Adrenal gland (tissue), 12 donors: ENCODE measurements around the gene SDK1. TPM values are rescaled to one million over a fixed set of nuclear protein-coding genes. Genes with fewer than 3 reads are reported as not detected.
A peak's percentile ranks its signal among the peaks of the same experiment; 100 is the strongest.

ENCODE experiments used
- DNase-seq, 7 donors: peaks; one replicate each; pipeline ENCODE4 v3.0.0-alpha.2; 2019 to 2020
- H3K27ac ChIP-seq, 5 donors: fragments of 200-600 bp; sonication (generic) in 4 of 5; 1 replicate in 3 of 5; 2 replicates in 2 of 5; pipeline versions ENCODE4 v1.5.1 to v1.8.0; 2016 to 2020; ENCODE audit warnings: mild to moderate bottlenecking in 1 of 5
- H3K27me3 ChIP-seq: fragments of 200-600 bp; 2 replicates; pipeline ENCODE4 v1.8.0; 2021
- H3K36me3 ChIP-seq, 2 donors: fragments of 200-600 bp; replicated peaks in 1 of 2; 1 replicate in 1 of 2; 2 replicates in 1 of 2; pipeline versions ENCODE4 v1.5.1 to v1.8.0; 2018 to 2022
- H3K4me1 ChIP-seq, 2 donors: fragments of 200-600 bp; replicated peaks in 1 of 2; 1 replicate in 1 of 2; 2 replicates in 1 of 2; pipeline versions ENCODE4 v1.5.1 to v1.8.0; 2018 to 2021
- H3K4me3 ChIP-seq, 4 donors: fragments of 200-600 bp; sonication (generic) in 3 of 4; one replicate each; pipeline ENCODE4 v1.5.1; 2016 to 2018
- H3K9me3 ChIP-seq, 3 donors: fragments of 200-600 bp; sonication (generic) in 1 of 3; replicated peaks in 1 of 3; 1 replicate in 2 of 3; 2 replicates in 1 of 3; pipeline versions ENCODE4 v1.5.1 to v1.8.0; 2016 to 2021
- CTCF ChIP-seq, 6 experiments: fragments of 450-650 bp in 4 of 6; fragments of 200-600 bp in 2 of 6; sonication (generic) in 1 of 6; IDR thresholded peaks; 1 replicate in 5 of 6; 2 replicates in 1 of 6; pipeline versions ENCODE4 v1.5.1 to v1.8.0; 2016 to 2021; ENCODE audit warnings: antibody characterized with exemption in 6 of 6, mild to moderate bottlenecking in 2 of 6, moderate library complexity in 1 of 6
- POLR2A ChIP-seq, 2 donors: fragments of 450-650 bp; IDR thresholded peaks; one replicate each; pipeline ENCODE4 v1.6.1; 2017; ENCODE audit warnings: antibody characterized with exemption in 2 of 2, mild to moderate bottlenecking in 2 of 2, moderate library complexity in 1 of 2
- WGBS, 4 donors: extraction: QIAGEN DNeasy Blood & Tissue Kit in 2 of 4; methylation state at CpG; one replicate each; pipeline versions ENCODE4 v1.1.5 to v1.1.7; 2013 to 2017; 5-methylcytosine and 5-hydroxymethylcytosine counted together
- intact Hi-C, 2 donors: fragments of 100-400 bp; cut with DNase I; formaldehyde crosslinking; loops; one replicate each; pipeline versions ENCODE4 v1.14.1 to v1.15.0; 2022 to 2023
- polyA plus RNA-seq, 3 donors: library from polyadenylated mRNA; stranded (reverse); fragments of 200-250 nt in 2 of 3; fragments of 350-450 nt in 1 of 3; fragmentation: Illumina TruSeq in 1 of 3; extraction: RNeasy Lipid Tissue Mini Kit (QIAGEN cat#74804) in 1 of 3; gene quantifications; one replicate each; pipeline ENCODE4 v1.2.3, GENCODE V29; 2013 to 2014
- total RNA-seq, 9 donors: library from RNA; depleted of rRNA in 4 of 9; stranded (reverse); fragments of >200 nt in 4 of 9; fragments of 120-200 nt in 1 of 9; fragmentation: NEBNext Ultra II Directional in 1 of 9; extraction: Animal tissue kit (Norgen Biotek cat#: 25700) in 1 of 9; gene quantifications; one replicate each; pipeline versions ENCODE4 v1.1.0 to v1.2.4, GENCODE V29; 2013 to 2023
- donor health status: healthy with polysubstance abuse.
- donor health status: Bipolar disorder and iron deficiency.
- donor health status: DM: yes; HTN: yes; CAD: no.
- donor health status: DM: no; HTN: no; CAD: no.
- donor health status: DM: no; HTN: no; CAD: no.
- donor health status: DM: yes; HTN: yes; CAD: no.

SDK1 gene
- total and polyA plus RNA-seq, 12 donors, result 0.50 to 3.6 (median 1.5) TPM

GRCh38 chr7:3893789-3894153 is 592.7 kb downstream of the SDK1 start:
- no peaks in the 10 kb centered on the region for H3K27me3 ChIP-seq
- no peaks in the 10 kb centered on the region for H3K4me1 ChIP-seq
- intact Hi-C loops, result no loop called here
- no peaks in the 10 kb centered on the region for H3K36me3 ChIP-seq
- no peak overlapping the region for H3K27ac ChIP-seq
- 59 to 66% (median 62%) methylated on average over 4 of the region's 4 CpGs for whole genome bisulfite sequencing, 4 donors
- H3K4me3 ChIP-seq, result no peak overlapping the region
- no peak for TF ChIP-seq POLR2A (IDR thresholded peaks at IDR 0.05)
- no peak for TF ChIP-seq CTCF (IDR thresholded peaks at IDR 0.05)
- DNase-seq, result no peak
- H3K9me3 ChIP-seq, result no peaks in the 10 kb centered on the region

GRCh38 chr7:3895341-3896116 is 594.5 kb downstream of the SDK1 start:
- Histone ChIP-seq H3K27ac (no peak overlapping the region), H3K27me3 (no peaks in the 10 kb centered on the region), H3K4me3 (no peak overlapping the region), H3K36me3 (no peaks in the 10 kb centered on the region), H3K4me1 (no peaks in the 10 kb centered on the region), H3K9me3 (no peaks in the 10 kb centered on the region)
- 74 to 88% (median 78%) methylated on average over 9 of the region's 9 CpGs for WGBS, 4 donors
- TF ChIP-seq POLR2A (IDR thresholded peaks at IDR 0.05) (no peak), CTCF (IDR thresholded peaks at IDR 0.05) (no peak)
- intact Hi-C loops, result loop anchor here in 1 of 2 donors (2.0 to 5.0 kb wide), 2 partner anchors 593 to 1031 kb away; partner anchors contain the start of gene SDK1
- DNase-seq, result no peak

GRCh38 chr7:3896169-3896765 is 595.2 kb downstream of the SDK1 start:
- no peaks in the 10 kb centered on the region for H3K9me3 ChIP-seq
- H3K27me3 ChIP-seq, result no peaks in the 10 kb centered on the region
- WGBS, 4 donors, result 75 to 93% (median 87%) methylated on average over 5 to 6 of the region's 6 CpGs
- TF ChIP-seq POLR2A (IDR thresholded peaks at IDR 0.05) (no peak), CTCF (IDR thresholded peaks at IDR 0.05) (no peak)
- no peak overlapping the region for H3K27ac ChIP-seq
- no peak for DNase-seq
- no peak overlapping the region for H3K4me3 ChIP-seq
- intact Hi-C loops, result loop anchor here in 1 of 2 donors (2.0 to 5.0 kb wide), 2 partner anchors 594 to 1031 kb away; partner anchors contain the start of gene SDK1
- H3K36me3 ChIP-seq, result no peaks in the 10 kb centered on the region
- H3K4me1 ChIP-seq, result no peaks in the 10 kb centered on the region

- intact Hi-C loops, result loop anchor here in 1 of 2 donors (2.0 to 5.0 kb wide), 2 partner anchors 595 to 1033 kb away; partner anchors contain the start of gene SDK1
Observed at GRCh38 chr7:3897430-3898372, 596.6 kb downstream of the SDK1 start.

More at GRCh38 chr7:3897430-3898372, 596.6 kb downstream of the SDK1 start:
- TF ChIP-seq CTCF (IDR thresholded peaks at IDR 0.05) (peak; percentile 50 to 84 (median 74)), POLR2A (IDR thresholded peaks at IDR 0.05) (no peak)
- 70 to 74% (median 71%) methylated on average over 10 of the region's 10 CpGs for WGBS, 4 donors
- H3K27me3 ChIP-seq, result no peaks in the 10 kb centered on the region
- DNase-seq, result peak in 4 of 7 donors; percentile 33 to 69 (median 46)
- H3K36me3 ChIP-seq, result no peaks in the 10 kb centered on the region
- no peaks in the 10 kb centered on the region for H3K9me3 ChIP-seq
- no peak overlapping the region for H3K27ac ChIP-seq
- H3K4me1 ChIP-seq, result no peaks in the 10 kb centered on the region
- H3K4me3 ChIP-seq, result no peak overlapping the region
